ENCODE results near the gene ROBO4.

DNA sequence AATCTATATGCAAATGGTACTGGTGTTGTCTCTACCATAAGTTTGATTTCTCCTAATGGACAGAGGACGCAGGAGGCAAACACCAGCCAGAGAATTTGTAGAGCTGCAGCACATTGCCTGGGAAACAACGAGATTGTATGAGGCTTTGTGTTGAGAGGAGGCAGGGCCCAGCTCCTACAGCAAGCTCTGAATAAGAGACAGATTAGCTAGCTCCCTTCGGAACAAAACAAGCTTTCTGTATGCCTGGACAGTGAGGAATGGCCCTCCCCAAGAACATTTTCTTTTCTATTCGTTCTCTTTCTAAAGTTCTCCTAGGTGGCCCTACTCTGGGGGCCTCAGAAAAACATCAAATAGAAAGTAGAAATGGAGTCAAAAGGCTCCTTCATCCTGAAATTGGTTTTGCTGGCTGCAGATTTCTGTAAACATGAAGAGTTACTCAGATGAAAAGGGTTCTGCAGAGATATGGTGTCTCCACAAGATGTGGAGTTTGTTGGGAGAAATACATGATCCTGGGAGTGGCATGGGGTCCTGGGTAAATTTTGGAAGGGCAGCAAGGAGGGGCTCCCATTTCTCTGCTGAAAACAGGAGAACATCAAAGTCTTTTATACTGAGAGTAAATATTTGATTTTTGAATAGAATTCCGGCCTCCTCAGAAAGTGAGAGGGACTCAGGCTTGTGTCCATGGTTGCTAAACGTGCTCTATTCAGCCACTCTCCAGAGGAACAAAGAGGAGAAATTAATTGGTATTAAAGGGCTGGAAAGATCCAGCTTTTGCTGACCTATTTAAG lies 45.0 kb upstream of the ROBO4 start:
- TF ChIP-seq POLR2A (IDR thresholded peaks at IDR 0.05) = no peak
- TF ChIP-seq, protein P1, sequence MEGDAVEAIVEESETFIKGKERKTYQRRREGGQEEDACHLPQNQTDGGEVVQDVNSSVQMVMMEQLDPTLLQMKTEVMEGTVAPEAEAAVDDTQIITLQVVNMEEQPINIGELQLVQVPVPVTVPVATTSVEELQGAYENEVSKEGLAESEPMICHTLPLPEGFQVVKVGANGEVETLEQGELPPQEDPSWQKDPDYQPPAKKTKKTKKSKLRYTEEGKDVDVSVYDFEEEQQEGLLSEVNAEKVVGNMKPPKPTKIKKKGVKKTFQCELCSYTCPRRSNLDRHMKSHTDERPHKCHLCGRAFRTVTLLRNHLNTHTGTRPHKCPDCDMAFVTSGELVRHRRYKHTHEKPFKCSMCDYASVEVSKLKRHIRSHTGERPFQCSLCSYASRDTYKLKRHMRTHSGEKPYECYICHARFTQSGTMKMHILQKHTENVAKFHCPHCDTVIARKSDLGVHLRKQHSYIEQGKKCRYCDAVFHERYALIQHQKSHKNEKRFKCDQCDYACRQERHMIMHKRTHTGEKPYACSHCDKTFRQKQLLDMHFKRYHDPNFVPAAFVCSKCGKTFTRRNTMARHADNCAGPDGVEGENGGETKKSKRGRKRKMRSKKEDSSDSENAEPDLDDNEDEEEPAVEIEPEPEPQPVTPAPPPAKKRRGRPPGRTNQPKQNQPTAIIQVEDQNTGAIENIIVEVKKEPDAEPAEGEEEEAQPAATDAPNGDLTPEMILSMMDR (IDR thresholded peaks at IDR 0.05) = no peak
